Embryonic facial prominence (tissue), 1 donor: ENCODE data around the gene PTPRC.

ENCODE experiments used
- DNase-seq: peaks from one replicate; pipeline ENCODE4 v3.0.0-alpha.2; 2016; ENCODE audit errors: extremely low spot score

The PTPRC gene

GRCh38 chr1:198676253-198676652, 37.4 kb downstream of the PTPRC start:
- DNase-seq, result no peak

GRCh38 chr1:198677027-198677426, 38.2 kb downstream of the PTPRC start:
- DNase-seq, result no peak

GRCh38 chr1:198677871-198678270, 39.0 kb downstream of the PTPRC start:
- DNase-seq, result no peak

GRCh38 chr1:198678301-198678836, 39.5 kb downstream of the PTPRC start:
- no peak for DNase-seq

GRCh38 chr1:198678901-198679329, 40.1 kb downstream of the PTPRC start:
- no peak for DNase-seq

- DNase-seq, result no peak
Observed at GRCh38 chr1:198679535-198680173, 40.8 kb downstream of the PTPRC start.

GRCh38 chr1:198680174-198680875, 41.5 kb downstream of the PTPRC start:
- no peak for DNase-seq

GRCh38 chr1:198681252-198681651, 42.4 kb downstream of the PTPRC start:
- DNase-seq, result no peak

- peak; percentile 52 for DNase-seq
Observed at GRCh38 chr1:198681831-198682759, 43.3 kb downstream of the PTPRC start.

GRCh38 chr1:198682850-198683249, 44.0 kb downstream of the PTPRC start:
- DNase-seq, result no peak

- no peak for DNase-seq
Observed at GRCh38 chr1:198683449-198683848, 44.6 kb downstream of the PTPRC start.

GRCh38 chr1:198686069-198686728, 47.4 kb downstream of the PTPRC start:
- DNase-seq, result no peak

- DNase-seq, result no peak
Observed at GRCh38 chr1:198687429-198687828, 48.6 kb downstream of the PTPRC start.

GRCh38 chr1:198691063-198691462, 52.2 kb downstream of the PTPRC start:
- no peak for DNase-seq

- DNase-seq, result no peak
Observed at GRCh38 chr1:198693321-198693720, 54.5 kb downstream of the PTPRC start.

GRCh38 chr1:198694542-198694941, 55.7 kb downstream of the PTPRC start:
- DNase-seq, result no peak

GRCh38 chr1:198696211-198696610, 57.4 kb downstream of the PTPRC start:
- DNase-seq, result no peak

GRCh38 chr1:198699167-198700015, 60.6 kb downstream of the PTPRC start:
- no peak for DNase-seq

GRCh38 chr1:198700016-198700392, 61.2 kb downstream of the PTPRC start:
- no peak for DNase-seq

- no peak for DNase-seq
Observed at GRCh38 chr1:198700396-198700795, 61.6 kb downstream of the PTPRC start.

GRCh38 chr1:198701250-198701649, 62.4 kb downstream of the PTPRC start:
- DNase-seq, result no peak
